ENCODE measurements around the gene WDR82. TPM values are rescaled to one million over a fixed set of nuclear protein-coding genes. Genes with fewer than 3 reads are reported as not detected.

The WDR82 gene
- total and polyA plus RNA-seq, 2 of the 8 experiments (the other 6 are each of a cell fraction or from before 2014, with no cell fraction given), result 33.5 to 82.7 TPM

DNA sequence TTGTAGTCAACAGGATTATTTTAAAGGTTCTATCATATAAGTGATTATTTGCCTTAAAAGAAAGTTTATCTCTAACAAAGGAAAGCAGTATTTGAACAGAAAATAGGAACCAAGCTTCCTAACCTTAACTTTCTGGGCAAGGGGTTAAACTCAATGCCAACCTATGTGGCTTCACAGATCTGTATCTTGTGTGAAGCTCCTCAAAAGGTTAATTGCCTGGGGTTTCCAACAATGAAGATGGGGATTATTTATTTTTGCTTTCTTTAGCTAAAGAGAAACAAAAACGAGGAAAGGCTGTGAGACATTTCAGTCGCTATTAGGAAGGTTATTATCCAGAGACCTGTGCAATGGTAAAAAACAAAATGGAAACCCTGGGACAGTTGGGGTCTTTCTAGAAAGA, 1.1 kb upstream of the WDR82 start:
- H3K23me2 ChIP-seq (ENCODE audit: low read depth, low read length), result peaks cover 10% of the 10 kb centered on the region
- DNase-seq (ENCODE audit: low read depth in 1 of 2, low spot score in 2 of 2) (no peak), FAIRE-seq (no peak)
- H3K36me3 ChIP-seq (ENCODE audit: control insufficient read depth in 2 of 4, insufficient read depth in 4 of 4, low read length in 3 of 4), result no peaks in the 10 kb centered on the region
- H3K56ac ChIP-seq (replicated peaks; ENCODE audit: insufficient read length, low read depth, low read length), result no peak overlapping the region
- H3K4me3 ChIP-seq (ENCODE audit: extremely low read depth in 1 of 4, insufficient read depth in 2 of 4, low read depth in 3 of 4, low read length in 4 of 4), result peak overlapping the region in 1 of 4 experiments; percentile 99; a peak in 2 of 8 replicates
- H2BK12ac ChIP-seq (ENCODE audit: low read depth, low read length), result no peak overlapping the region
- no peak overlapping the region for H4K5ac ChIP-seq (ENCODE audit: insufficient read length, low read depth, low read length)
- H3K23ac ChIP-seq (ENCODE audit: insufficient read length), result no peak overlapping the region
- no peak overlapping the region for H4K91ac ChIP-seq (replicated peaks; ENCODE audit: insufficient read length, low read length)
- no peak overlapping the region for H4K8ac ChIP-seq (ENCODE audit: extremely low read depth, insufficient read depth, low read length)
- no peak overlapping the region for H3K14ac ChIP-seq (ENCODE audit: insufficient read length)
- H3K18ac ChIP-seq (ENCODE audit: extremely low read depth, low read length), result no peak overlapping the region
- no peak overlapping the region for H2BK20ac ChIP-seq (ENCODE audit: low read length)
- H3K4me1 ChIP-seq (replicated peaks in 1 of 4; ENCODE audit: control insufficient read depth in 3 of 4, insufficient read depth in 4 of 4, low read length in 3 of 4), result peaks cover 0 to 3% (median under 1%) of the 10 kb centered on the region in 4 experiments; a peak in 3 of 7 replicates
- ChIA-PET CTCF (ENCODE audit: partially characterized antibody) (interaction anchor here (0.6 to 6.1 kb wide), 18 partner anchors 8 to 105 kb away, joined by 3 to 34 read pairs (median 6); partner anchors contain the start of genes GLYCTK, PPM1M and TWF2), POLR2A (ENCODE audit: partially characterized antibody) (interaction anchor here (0.7 to 5.1 kb wide), 15 partner anchors 9 to 227 kb away, joined by 3 to 76 read pairs (median 6); partner anchors contain the start of genes ALAS1, GLYCTK and TWF2)
- no peak overlapping the region for H3K4ac ChIP-seq (replicated peaks; ENCODE audit: insufficient read length, low read depth, low read length)
- H2BK15ac ChIP-seq (ENCODE audit: low read length), result no peak overlapping the region
- H2AFZ ChIP-seq (ENCODE audit: low read length), result no peak overlapping the region
- peaks cover 7 to 10% of the 10 kb centered on the region in 2 experiments for H4K20me1 ChIP-seq (replicated peaks in 1 of 2; ENCODE audit: control insufficient read depth in 1 of 2, insufficient read depth in 2 of 2, low read length in 2 of 2)
- no peak overlapping the region for H3K27ac ChIP-seq (ENCODE audit: low read depth, low read length)
- peak overlapping the region in 1 of 4 experiments; percentile 0; a peak in 1 of 7 replicates for H3K9ac ChIP-seq (replicated peaks in 1 of 4; ENCODE audit: extremely low read depth in 1 of 4, low read depth in 3 of 4, low read length in 3 of 4)
- H3K27me3 ChIP-seq (replicated peaks in 1 of 4; ENCODE audit: control insufficient read depth in 3 of 4, extremely low read depth in 1 of 4, insufficient read depth in 3 of 4, low read length in 3 of 4), result no peaks in the 10 kb centered on the region
- TF ChIP-seq RXRA (IDR thresholded peaks at IDR 0.05; ENCODE audit: insufficient read depth, low read depth, low read length), result no peak
- no peak for TF ChIP-seq SP4 (IDR thresholded peaks at IDR 0.05; ENCODE audit: low read length)
- no peak for TF ChIP-seq RNF2 (IDR thresholded peaks at IDR 0.05; ENCODE audit: borderline replicate concordance, low read depth, low read length, missing control alignments, poor library complexity, severe bottlenecking)
- TF ChIP-seq HDAC2 (IDR thresholded peaks at IDR 0.05; ENCODE audit: borderline replicate concordance in 1 of 2, low read depth in 2 of 2, low read length in 2 of 2), result no peak
- no peak for TF ChIP-seq KDM1A (IDR thresholded peaks at IDR 0.05; ENCODE audit: borderline replicate concordance, low read length)
- TF ChIP-seq POLR2AphosphoS5 (IDR thresholded peaks at IDR 0.05; ENCODE audit: low read depth, low read length), result no peak
- no peak for TF ChIP-seq EZH2 (IDR thresholded peaks at IDR 0.05; ENCODE audit: low read depth, low read length, severe bottlenecking)
- H3K79me2 ChIP-seq (ENCODE audit: control insufficient read depth in 1 of 2, insufficient read depth in 2 of 2, low read length in 2 of 2), result peaks cover 22 to 36% of the 10 kb centered on the region in 2 experiments
- H3K79me1 ChIP-seq (ENCODE audit: low read depth, low read length), result no peaks in the 10 kb centered on the region; the same call in 1 of the 2 replicates
- no peak overlapping the region for H2BK120ac ChIP-seq (replicated peaks; ENCODE audit: low read depth, low read length)
- 82% methylated on average over 2 of the region's 2 CpGs; no CpG with 5 or more reads in 1 of the 2 experiments for WGBS, 2 experiments (ENCODE audit: extremely low coverage in 1 of 2, insufficient coverage in 1 of 2, insufficient read length in 1 of 2, insufficient replicate concordance in 2 of 2, low coverage in 1 of 2, low lambda C conversion rate in 2 of 2, missing lambda C conversion rate in 1 of 2)
- no peaks in the 10 kb centered on the region for H3K9me3 ChIP-seq (ENCODE audit: insufficient read depth in 2 of 2, low read depth in 1 of 2, low read length in 1 of 2)
- H2AK5ac ChIP-seq (ENCODE audit: low read depth, low read length), result no peak overlapping the region
- peak overlapping the region; percentile 43 to 65; a peak in 2 of 4 replicates for H3K4me2 ChIP-seq (ENCODE audit: insufficient read depth in 1 of 2, low read depth in 2 of 2, low read length in 2 of 2)
- H2BK5ac ChIP-seq (ENCODE audit: low read depth, low read length), result no peak overlapping the region
